ENCODE measurements around the gene RSPH9. TPM values are rescaled to one million over a fixed set of nuclear protein-coding genes. Genes with fewer than 3 reads are reported as not detected.
"Not testable (repeated sequence)": the region's sequence is repeated elsewhere in the genome, so short reads cannot be mapped to it uniquely, and the experiment has no call there.

The RSPH9 gene
- total RNA-seq, 1 donor from 2014 or later, result 0.30 TPM

- Histone ChIP-seq H3K27ac (ENCODE audit: low read depth, low read length) (no peak overlapping the region), H3K9ac (ENCODE audit: low read length) (no peak overlapping the region), H3K4me2 (ENCODE audit: low read length) (no peak overlapping the region), H4K20me1 (ENCODE audit: insufficient read depth, low read length) (no peaks in the 10 kb centered on the region), H3K4me3 (ENCODE audit: insufficient read depth, low read depth, low read length) (no peak overlapping the region), H3K27me3 (ENCODE audit: insufficient read depth, low read length) (no peaks in the 10 kb centered on the region), H2AFZ (ENCODE audit: low read depth, low read length) (no peak overlapping the region), H3K4me1 (ENCODE audit: insufficient read depth, low read length) (peaks cover 3% of the 10 kb centered on the region), H3K79me2 (ENCODE audit: insufficient read depth, low read length) (no peaks in the 10 kb centered on the region), H3K9me3 (ENCODE audit: insufficient read depth, low read depth, low read length) (no peaks in the 10 kb centered on the region), H3K36me3 (ENCODE audit: insufficient read depth, low read length) (no peaks in the 10 kb centered on the region)
- no peak overlapping the region for H3K27ac Mint-ChIP-seq (ENCODE audit: unreplicated experiment)
- H3K27me3 Mint-ChIP-seq (ENCODE audit: low read depth, unreplicated experiment), result no peaks in the 10 kb centered on the region
- no peak overlapping the region for H3K4me3 Mint-ChIP-seq (ENCODE audit: unreplicated experiment)
- peaks cover 3% of the 10 kb centered on the region for H3K36me3 Mint-ChIP-seq (ENCODE audit: low read depth, unreplicated experiment)
- DNase-seq (ENCODE audit: low read depth), result no peak
- TF ChIP-seq EZH2 (IDR thresholded peaks at IDR 0.05; ENCODE audit: insufficient read depth, low read length), result no peak
- TF ChIP-seq, protein P1, sequence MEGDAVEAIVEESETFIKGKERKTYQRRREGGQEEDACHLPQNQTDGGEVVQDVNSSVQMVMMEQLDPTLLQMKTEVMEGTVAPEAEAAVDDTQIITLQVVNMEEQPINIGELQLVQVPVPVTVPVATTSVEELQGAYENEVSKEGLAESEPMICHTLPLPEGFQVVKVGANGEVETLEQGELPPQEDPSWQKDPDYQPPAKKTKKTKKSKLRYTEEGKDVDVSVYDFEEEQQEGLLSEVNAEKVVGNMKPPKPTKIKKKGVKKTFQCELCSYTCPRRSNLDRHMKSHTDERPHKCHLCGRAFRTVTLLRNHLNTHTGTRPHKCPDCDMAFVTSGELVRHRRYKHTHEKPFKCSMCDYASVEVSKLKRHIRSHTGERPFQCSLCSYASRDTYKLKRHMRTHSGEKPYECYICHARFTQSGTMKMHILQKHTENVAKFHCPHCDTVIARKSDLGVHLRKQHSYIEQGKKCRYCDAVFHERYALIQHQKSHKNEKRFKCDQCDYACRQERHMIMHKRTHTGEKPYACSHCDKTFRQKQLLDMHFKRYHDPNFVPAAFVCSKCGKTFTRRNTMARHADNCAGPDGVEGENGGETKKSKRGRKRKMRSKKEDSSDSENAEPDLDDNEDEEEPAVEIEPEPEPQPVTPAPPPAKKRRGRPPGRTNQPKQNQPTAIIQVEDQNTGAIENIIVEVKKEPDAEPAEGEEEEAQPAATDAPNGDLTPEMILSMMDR (IDR thresholded peaks at IDR 0.05; ENCODE audit: insufficient read depth, low read depth, low read length), result no peak
- H3K9me3 Mint-ChIP-seq (ENCODE audit: unreplicated experiment), result no peaks in the 10 kb centered on the region
- H3K4me1 Mint-ChIP-seq (ENCODE audit: low read depth, unreplicated experiment), result no peaks in the 10 kb centered on the region
- FAIRE-seq, result no peak
Observed at GRCh38 chr6:43647613-43648012, 2.8 kb downstream of the RSPH9 start.

DNA sequence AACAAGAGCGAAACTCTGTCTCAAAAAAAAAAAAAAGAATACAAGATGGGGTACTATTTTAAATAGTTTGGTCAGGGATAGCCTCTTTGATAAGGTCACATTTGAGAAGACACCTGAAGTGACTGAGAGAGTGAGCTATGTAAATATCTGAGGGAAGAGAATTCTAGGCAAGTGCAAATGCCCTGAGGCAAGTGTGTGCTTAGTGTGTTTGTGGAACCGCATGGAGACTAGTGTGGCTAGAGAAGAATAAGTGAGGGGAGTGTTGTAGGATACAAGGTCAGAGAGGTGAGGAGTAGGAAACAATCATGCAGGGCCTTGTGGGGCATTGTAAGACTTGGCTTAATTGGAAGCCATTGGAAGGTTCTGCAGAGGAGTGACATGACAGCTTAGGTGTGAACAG is 3.4 kb downstream of the RSPH9 start:
- H3K27ac Mint-ChIP-seq (ENCODE audit: unreplicated experiment), result no peak overlapping the region
- Histone ChIP-seq H3K4me1 (ENCODE audit: insufficient read depth, low read length) (peaks cover 3% of the 10 kb centered on the region), H3K9ac (ENCODE audit: low read length) (no peak overlapping the region), H3K4me3 (ENCODE audit: insufficient read depth, low read depth, low read length) (no peak overlapping the region), H3K79me2 (ENCODE audit: insufficient read depth, low read length) (no peaks in the 10 kb centered on the region), H3K27me3 (ENCODE audit: insufficient read depth, low read length) (no peaks in the 10 kb centered on the region), H3K4me2 (ENCODE audit: low read length) (no peak overlapping the region), H3K27ac (ENCODE audit: low read depth, low read length) (no peak overlapping the region), H3K36me3 (ENCODE audit: insufficient read depth, low read length) (no peaks in the 10 kb centered on the region), H4K20me1 (ENCODE audit: insufficient read depth, low read length) (no peaks in the 10 kb centered on the region), H3K9me3 (ENCODE audit: insufficient read depth, low read depth, low read length) (no peaks in the 10 kb centered on the region), H2AFZ (ENCODE audit: low read depth, low read length) (no peak overlapping the region)
- no peak for TF ChIP-seq EZH2 (IDR thresholded peaks at IDR 0.05; ENCODE audit: insufficient read depth, low read length)
- TF ChIP-seq, protein P1 (IDR thresholded peaks at IDR 0.05; ENCODE audit: insufficient read depth, low read depth, low read length), result no peak
- H3K27me3 Mint-ChIP-seq (ENCODE audit: low read depth, unreplicated experiment), result no peaks in the 10 kb centered on the region
- no peak for DNase-seq (ENCODE audit: low read depth)
- peaks cover 3% of the 10 kb centered on the region for H3K36me3 Mint-ChIP-seq (ENCODE audit: low read depth, unreplicated experiment)
- no peaks in the 10 kb centered on the region for H3K9me3 Mint-ChIP-seq (ENCODE audit: unreplicated experiment)
- no peak for FAIRE-seq
- no peak overlapping the region for H3K4me3 Mint-ChIP-seq (ENCODE audit: unreplicated experiment)
- no peaks in the 10 kb centered on the region for H3K4me1 Mint-ChIP-seq (ENCODE audit: low read depth, unreplicated experiment)

DNA sequence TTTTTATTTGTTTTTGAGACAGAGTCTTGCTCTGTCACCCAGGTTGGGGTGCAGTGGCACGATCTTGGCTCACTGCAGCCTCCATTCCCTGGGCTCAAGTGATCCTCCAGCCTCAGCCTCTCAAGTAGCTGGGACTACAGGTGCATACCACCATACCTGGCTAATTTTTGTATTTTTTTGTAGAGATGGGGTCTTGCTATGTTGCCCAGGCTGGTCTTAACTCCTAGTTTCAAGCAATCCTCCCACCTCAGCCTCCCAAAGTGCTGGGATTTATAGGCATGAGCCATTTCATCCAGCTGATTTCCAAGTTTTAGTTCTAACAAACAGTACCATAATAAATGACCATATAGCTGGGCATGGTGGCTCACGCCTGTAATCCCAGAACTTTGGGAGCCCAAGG is 8.0 kb downstream of the RSPH9 start:
- H3K36me3 ChIP-seq (ENCODE audit: insufficient read depth, low read length); H3K27me3 Mint-ChIP-seq (ENCODE audit: low read depth, unreplicated experiment); H3K4me3 ChIP-seq (ENCODE audit: insufficient read depth, low read depth, low read length); H3K4me1 Mint-ChIP-seq (ENCODE audit: low read depth, unreplicated experiment); H4K20me1 ChIP-seq (ENCODE audit: insufficient read depth, low read length); H3K79me2 ChIP-seq (ENCODE audit: insufficient read depth, low read length); H3K4me3 Mint-ChIP-seq (ENCODE audit: unreplicated experiment); FAIRE-seq; H3K27ac Mint-ChIP-seq (ENCODE audit: unreplicated experiment); H2AFZ ChIP-seq (ENCODE audit: low read depth, low read length); H3K9me3 ChIP-seq (ENCODE audit: insufficient read depth, low read depth, low read length); H3K27ac ChIP-seq (ENCODE audit: low read depth, low read length); H3K9me3 Mint-ChIP-seq (ENCODE audit: unreplicated experiment); H3K9ac ChIP-seq (ENCODE audit: low read length); H3K4me2 ChIP-seq (ENCODE audit: low read length); DNase-seq (ENCODE audit: low read depth); H3K4me1 ChIP-seq (ENCODE audit: insufficient read depth, low read length); H3K27me3 ChIP-seq (ENCODE audit: insufficient read depth, low read length): not testable (repeated sequence)
- peaks cover 10% of the 10 kb centered on the region for H3K36me3 Mint-ChIP-seq (ENCODE audit: low read depth, unreplicated experiment)
